ENCODE measurements around the gene NPAS3.

The NPAS3 gene

DNA sequence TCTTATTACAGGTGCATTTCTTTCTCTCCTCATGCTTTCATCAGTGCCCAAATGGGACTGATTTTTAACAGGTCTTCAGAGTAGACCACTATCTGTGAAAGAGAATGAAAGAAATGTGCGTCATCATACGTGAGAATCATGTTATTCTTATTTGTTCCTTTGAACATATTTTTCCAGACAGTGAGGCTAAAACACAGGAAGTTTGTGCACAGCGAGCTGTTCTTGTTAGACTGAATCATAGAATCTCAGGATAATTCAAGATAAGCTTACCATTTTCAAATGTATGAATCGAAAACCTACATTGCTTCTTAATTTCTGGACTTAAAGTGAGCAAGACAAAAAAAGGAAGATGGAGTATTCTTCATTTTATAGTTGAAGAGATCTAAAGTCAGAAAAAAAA lies 629.1 kb downstream of the NPAS3 start:
- Mint-ChIP-seq H3K36me3 (ENCODE audit: low read depth) (no peaks in the 10 kb centered on the region), H3K27ac (no peak overlapping the region), H3K9me3 (no peaks in the 10 kb centered on the region), H3K4me1 (ENCODE audit: low read depth) (no peaks in the 10 kb centered on the region), H3K27me3 (peaks cover 5% of the 10 kb centered on the region), H3K4me3 (no peak overlapping the region)
- no peak for DNase-seq

DNA sequence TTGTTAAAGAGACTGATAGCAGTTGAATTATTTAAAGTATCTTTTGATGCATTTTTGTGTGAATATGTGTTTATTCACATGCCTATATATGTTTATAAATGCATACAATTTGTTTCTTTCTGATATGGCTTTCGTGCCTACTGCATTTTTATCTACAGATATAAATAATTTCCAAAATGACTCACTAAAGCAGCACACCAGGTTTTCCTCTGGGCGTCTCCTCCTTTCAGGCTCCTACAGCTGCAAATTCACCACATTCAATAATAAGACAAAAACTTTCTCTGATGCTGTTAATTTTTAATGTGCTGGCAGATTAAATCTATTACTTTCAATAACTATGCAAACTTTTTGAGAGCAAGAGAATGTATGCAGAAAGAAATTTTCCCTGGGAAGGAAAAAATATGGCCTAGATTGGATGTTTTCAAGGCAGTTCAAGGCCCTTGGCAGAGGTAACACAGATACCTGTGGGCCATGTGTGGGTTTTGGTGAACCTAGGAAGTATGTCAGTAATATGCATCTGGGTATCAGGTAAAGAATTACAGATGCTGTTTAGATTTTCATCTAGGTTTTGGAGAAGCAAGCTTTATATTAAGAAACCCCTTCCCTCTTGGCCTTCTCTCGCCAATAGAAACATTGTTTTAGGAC lies 630.4 kb downstream of the NPAS3 start:
- H3K27me3 Mint-ChIP-seq: peaks cover 5% of the 10 kb centered on the region
- H3K27ac Mint-ChIP-seq: no peak overlapping the region
- no peaks in the 10 kb centered on the region for H3K9me3 Mint-ChIP-seq
- DNase-seq: no peak
- H3K4me1 Mint-ChIP-seq (ENCODE audit: low read depth): no peaks in the 10 kb centered on the region
- no peaks in the 10 kb centered on the region for H3K36me3 Mint-ChIP-seq (ENCODE audit: low read depth)
- H3K4me3 Mint-ChIP-seq: no peak overlapping the region

DNA sequence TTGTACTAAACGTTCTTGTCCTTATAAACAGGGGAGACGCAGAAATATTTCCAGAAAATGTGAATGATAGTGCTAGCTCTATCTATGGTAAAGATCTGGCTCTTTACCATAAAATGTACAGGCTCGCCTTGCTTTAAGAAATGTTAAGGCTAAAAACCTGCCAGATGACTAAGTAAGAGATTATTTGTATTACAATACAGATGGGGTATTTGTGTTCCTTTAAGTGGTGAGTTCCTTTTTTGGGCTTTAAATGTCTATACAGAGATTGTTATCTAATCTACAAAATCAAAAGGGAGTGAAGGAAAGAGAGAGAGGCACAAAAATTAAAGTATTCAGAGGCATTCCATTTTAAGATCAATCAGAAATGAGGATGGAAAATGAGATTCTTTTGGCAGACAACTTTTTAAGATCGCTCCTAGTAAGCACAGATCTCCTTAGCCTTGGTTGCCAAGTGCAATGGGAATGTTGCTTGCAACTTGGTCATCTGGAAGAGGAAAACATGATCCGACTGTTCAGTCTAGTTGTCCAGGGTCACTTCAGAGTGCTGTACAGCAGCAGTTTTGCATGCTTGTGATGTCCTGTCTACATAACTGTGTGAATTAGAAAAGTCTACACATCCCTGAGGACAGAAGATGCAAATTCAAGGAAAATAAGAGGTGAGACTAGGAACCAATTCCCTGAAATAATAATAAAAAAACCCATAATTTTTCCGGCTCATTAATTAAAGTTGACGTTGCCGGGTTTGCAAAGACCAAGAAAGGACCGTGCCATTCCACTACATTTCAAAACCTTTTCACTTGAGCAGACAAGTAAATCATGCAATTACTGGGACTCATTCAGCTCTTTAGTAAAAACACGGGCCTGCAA lies 631.4 kb downstream of the NPAS3 start:
- DNase-seq: no peak

DNA sequence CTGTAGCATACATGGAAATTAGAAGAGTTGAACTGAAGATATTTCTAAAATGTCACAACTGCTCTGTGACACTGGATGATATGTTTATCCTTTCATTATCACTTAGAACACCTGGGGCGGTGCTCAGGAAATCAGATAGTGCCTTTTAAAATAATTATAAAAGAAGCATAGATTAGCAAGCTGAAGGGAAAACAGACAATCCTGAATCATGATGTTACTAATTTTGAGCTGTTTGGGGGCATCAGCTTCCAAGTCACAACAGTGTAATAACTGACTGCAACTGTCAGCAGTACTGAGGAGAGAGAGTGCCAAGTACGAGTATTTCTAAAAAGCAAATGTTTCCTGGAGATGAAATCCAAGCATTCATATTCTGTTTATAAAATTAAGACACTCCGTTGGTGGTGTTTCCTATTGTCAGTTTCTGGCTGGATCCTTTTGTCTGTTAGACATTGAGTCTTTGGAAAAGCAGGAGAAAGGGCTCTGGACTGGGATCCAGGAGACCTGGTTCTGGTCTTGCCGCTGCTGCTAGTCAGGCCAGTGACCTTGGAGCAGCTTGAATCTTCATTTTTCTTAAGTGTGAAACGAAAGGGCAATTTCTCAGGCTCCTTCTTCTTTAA lies 632.1 kb downstream of the NPAS3 start:
- no peaks in the 10 kb centered on the region for H3K36me3 Mint-ChIP-seq (ENCODE audit: low read depth)
- no peak overlapping the region for H3K27ac Mint-ChIP-seq
- no peaks in the 10 kb centered on the region for H3K4me1 Mint-ChIP-seq (ENCODE audit: low read depth)
- H3K9me3 Mint-ChIP-seq: no peaks in the 10 kb centered on the region
- peaks cover 5% of the 10 kb centered on the region for H3K27me3 Mint-ChIP-seq
- no peak overlapping the region for H3K4me3 Mint-ChIP-seq
- DNase-seq: no peak

More for the DNA sequence above, 631.4 kb downstream of the NPAS3 start:
- peaks cover 5% of the 10 kb centered on the region for H3K27me3 Mint-ChIP-seq
- no peak overlapping the region for H3K4me3 Mint-ChIP-seq
- H3K27ac Mint-ChIP-seq: no peak overlapping the region
- no peaks in the 10 kb centered on the region for H3K4me1 Mint-ChIP-seq (ENCODE audit: low read depth)
- H3K9me3 Mint-ChIP-seq: no peaks in the 10 kb centered on the region
- no peaks in the 10 kb centered on the region for H3K36me3 Mint-ChIP-seq (ENCODE audit: low read depth)

DNA sequence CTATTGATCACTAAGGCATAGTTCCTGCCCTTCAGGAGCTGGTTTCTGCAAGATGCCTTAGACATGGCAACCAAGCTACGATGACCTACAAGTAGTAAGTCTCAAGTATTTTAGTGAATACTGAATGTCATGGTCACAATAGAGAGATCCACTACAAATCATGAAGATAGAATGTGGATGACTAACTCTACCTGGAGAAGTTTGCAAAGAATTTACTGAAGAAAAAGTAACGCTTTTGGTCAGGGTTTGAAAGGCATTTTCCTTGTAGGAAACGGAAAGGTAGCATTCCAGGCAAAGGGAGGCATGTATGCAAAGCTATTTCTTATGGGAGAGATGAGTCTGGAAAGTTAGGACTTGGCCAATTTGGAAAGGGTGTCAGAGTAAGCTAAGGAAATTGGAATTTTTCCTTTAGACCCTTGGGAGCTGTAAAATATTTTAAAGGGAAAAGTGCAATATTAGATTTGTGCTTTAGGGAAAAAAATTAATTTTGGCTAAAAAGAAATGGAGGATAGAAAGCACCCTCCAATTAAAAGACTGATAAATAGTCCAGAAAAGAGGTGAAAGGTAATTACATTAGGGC lies 634.7 kb downstream of the NPAS3 start:
- H3K36me3 Mint-ChIP-seq (ENCODE audit: low read depth): no peaks in the 10 kb centered on the region
- no peak for DNase-seq
- no peak overlapping the region for H3K4me3 Mint-ChIP-seq
- H3K27ac Mint-ChIP-seq: no peak overlapping the region
- H3K4me1 Mint-ChIP-seq (ENCODE audit: low read depth): no peaks in the 10 kb centered on the region
- H3K27me3 Mint-ChIP-seq: peaks cover 5% of the 10 kb centered on the region
- H3K9me3 Mint-ChIP-seq: no peaks in the 10 kb centered on the region

DNA sequence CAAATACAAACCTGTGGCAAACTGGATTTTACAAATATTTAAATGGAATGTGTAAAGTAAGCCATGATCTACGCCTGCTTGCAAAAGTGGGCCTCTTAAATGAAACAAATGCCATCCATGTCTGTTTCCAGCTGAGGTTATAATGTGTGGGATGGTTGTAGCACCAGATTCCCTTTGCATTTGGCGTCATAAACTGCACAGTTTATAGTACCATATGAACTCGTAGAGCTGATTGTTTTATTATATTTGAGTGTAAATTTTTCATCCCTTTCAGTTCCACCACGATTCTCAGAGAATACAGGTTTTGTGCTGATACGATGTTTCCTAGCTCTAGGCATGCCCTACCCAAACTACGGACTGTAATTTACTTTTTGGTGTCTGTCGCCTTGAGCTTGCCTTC lies 637.3 kb downstream of the NPAS3 start:
- H3K4me1 Mint-ChIP-seq (ENCODE audit: low read depth): no peaks in the 10 kb centered on the region

DNA sequence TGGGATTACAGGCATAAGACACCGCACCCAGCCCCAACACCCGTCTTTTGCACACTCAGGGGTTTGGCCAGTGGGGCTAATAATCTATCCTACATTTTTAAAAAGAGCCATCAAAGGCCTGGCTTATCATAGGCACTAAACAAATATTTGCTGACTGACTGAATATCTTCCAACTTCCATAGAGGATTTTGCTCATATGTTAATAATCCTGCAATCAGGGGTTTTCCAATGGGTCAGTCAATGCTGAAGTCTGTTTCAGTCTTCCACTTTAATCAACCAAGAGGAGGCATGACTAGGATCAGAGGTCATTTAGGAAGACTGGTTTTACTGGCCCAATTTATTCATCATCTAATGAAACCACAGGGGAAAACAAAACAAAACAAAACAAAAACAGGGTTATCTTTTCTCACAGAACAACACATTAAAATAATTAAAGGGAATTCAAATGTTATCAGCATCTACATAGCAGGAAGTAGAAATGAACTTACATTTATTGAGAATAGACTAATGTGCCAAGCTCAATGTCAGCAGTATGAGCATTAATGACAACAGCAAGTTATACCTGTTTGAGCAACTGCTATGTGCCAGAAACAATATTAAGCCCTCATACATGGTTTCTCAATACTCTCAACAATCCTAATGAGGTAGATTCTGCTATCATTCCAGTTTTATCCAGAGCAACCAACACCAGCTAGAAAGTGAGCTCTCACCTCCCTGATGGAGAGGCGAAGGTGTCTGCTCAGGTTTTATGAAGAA lies 640.0 kb downstream of the NPAS3 start:
- Mint-ChIP-seq H3K9me3 (no peaks in the 10 kb centered on the region), H3K27me3 (no peaks in the 10 kb centered on the region), H3K27ac (no peak overlapping the region), H3K4me3 (no peak overlapping the region), H3K36me3 (ENCODE audit: low read depth) (no peaks in the 10 kb centered on the region), H3K4me1 (ENCODE audit: low read depth) (no peaks in the 10 kb centered on the region)
- DNase-seq: no peak

More for the DNA sequence above, 637.3 kb downstream of the NPAS3 start:
- H3K36me3 Mint-ChIP-seq (ENCODE audit: low read depth): no peaks in the 10 kb centered on the region
- H3K9me3 Mint-ChIP-seq: no peaks in the 10 kb centered on the region
- H3K4me3 Mint-ChIP-seq: no peak overlapping the region
- no peak for DNase-seq
- no peak overlapping the region for H3K27ac Mint-ChIP-seq
- H3K27me3 Mint-ChIP-seq: no peaks in the 10 kb centered on the region

DNA sequence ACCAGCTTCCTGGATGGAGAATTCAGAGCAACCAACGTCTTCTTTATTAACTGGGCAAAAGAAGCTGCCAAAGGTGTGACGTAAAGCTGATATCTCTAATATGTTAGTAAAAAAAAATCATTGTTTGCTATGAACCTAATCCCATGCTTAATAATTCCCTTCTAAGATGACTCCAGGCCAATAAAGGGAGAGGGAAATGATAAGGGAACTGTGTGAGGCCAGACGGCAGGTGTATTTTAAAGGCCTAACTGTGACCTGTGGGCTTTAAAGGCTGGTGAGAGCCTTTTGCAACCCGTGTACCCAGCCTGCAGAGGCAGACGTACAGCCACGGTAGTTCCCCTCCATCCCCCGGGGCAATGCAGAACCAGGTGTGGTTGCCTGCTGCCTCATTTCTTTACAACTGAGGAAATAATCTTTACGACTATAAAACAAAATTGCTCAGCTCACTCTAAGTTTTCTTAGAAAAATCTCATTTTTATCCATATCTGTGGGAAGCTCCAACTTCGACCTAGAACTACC lies 641.6 kb downstream of the NPAS3 start:
- H3K9me3 Mint-ChIP-seq: no peaks in the 10 kb centered on the region
- no peak overlapping the region for H3K4me3 Mint-ChIP-seq
- no peak overlapping the region for H3K27ac Mint-ChIP-seq
- no peaks in the 10 kb centered on the region for H3K36me3 Mint-ChIP-seq (ENCODE audit: low read depth)
- no peaks in the 10 kb centered on the region for H3K27me3 Mint-ChIP-seq
- DNase-seq: no peak
- no peaks in the 10 kb centered on the region for H3K4me1 Mint-ChIP-seq (ENCODE audit: low read depth)

DNA sequence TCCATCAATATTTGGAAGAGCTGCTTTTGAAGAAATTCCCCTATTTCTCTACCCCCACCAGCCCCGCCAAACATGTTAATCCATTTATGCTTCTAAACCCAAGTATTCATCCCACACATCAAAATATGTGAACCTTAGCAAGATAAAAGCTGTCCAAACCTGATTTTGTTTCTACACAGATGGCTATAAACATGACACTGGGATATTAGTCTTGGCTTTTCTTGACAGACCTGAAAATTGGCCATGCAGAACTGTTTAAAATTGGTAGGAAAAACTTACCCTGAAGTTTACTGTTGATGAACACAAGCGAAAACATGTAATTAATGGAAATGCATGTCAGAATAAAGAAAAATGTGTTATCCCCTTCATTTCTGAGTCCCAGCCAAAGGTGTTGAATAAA lies 642.2 kb downstream of the NPAS3 start:
- H3K9me3 Mint-ChIP-seq: no peaks in the 10 kb centered on the region
- no peak overlapping the region for H3K4me3 Mint-ChIP-seq
- H3K36me3 Mint-ChIP-seq (ENCODE audit: low read depth): no peaks in the 10 kb centered on the region
- H3K27ac Mint-ChIP-seq: no peak overlapping the region
- no peaks in the 10 kb centered on the region for H3K4me1 Mint-ChIP-seq (ENCODE audit: low read depth)
- no peaks in the 10 kb centered on the region for H3K27me3 Mint-ChIP-seq
- no peak for DNase-seq

DNA sequence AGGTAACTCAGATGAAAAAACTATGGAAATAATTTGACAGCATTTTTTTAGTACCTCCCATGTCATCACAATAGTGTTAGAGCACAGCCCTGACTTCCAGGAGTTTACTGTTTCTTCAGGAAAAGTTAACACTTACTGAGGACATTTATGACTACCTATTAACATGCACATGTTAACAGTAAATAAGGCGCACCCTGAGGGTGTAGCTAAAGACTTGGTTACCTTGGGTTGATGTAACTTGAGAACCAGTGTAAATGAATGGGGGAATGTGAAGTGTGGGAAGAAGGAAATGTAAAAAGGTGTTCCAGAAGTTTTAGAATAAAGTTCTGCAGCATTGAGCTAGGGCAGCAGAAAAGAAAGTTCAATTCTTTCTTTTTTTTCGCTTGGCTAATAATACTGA lies 646.0 kb downstream of the NPAS3 start:
- Mint-ChIP-seq H3K27me3 (no peaks in the 10 kb centered on the region), H3K4me1 (ENCODE audit: low read depth) (no peaks in the 10 kb centered on the region), H3K36me3 (ENCODE audit: low read depth) (no peaks in the 10 kb centered on the region), H3K27ac (no peak overlapping the region), H3K9me3 (no peaks in the 10 kb centered on the region), H3K4me3 (no peak overlapping the region)
- DNase-seq: no peak

DNA sequence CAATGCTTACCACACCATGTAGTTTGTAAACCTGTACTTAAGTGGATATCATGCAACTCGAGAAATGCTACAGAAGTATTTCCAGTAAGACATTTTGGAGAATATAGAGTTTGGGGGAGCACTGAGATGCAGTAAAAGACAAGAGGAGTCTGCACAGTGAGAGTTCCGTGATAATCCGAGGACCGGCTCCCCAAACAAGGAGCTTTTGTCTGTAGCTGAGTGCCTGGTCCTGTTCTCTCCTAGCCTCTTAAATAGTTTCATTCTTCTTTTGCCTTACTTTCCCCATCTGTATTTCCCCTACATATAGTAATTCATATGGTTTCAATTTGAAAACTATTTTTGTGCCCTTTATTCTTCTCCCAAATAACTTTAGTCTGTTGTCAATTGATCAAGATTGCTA lies 648.1 kb downstream of the NPAS3 start:
- no peaks in the 10 kb centered on the region for H3K9me3 Mint-ChIP-seq
- no peaks in the 10 kb centered on the region for H3K36me3 Mint-ChIP-seq (ENCODE audit: low read depth)
- no peaks in the 10 kb centered on the region for H3K4me1 Mint-ChIP-seq (ENCODE audit: low read depth)
- no peak overlapping the region for H3K4me3 Mint-ChIP-seq
- H3K27me3 Mint-ChIP-seq: no peaks in the 10 kb centered on the region
- no peak for DNase-seq
- no peak overlapping the region for H3K27ac Mint-ChIP-seq

DNA sequence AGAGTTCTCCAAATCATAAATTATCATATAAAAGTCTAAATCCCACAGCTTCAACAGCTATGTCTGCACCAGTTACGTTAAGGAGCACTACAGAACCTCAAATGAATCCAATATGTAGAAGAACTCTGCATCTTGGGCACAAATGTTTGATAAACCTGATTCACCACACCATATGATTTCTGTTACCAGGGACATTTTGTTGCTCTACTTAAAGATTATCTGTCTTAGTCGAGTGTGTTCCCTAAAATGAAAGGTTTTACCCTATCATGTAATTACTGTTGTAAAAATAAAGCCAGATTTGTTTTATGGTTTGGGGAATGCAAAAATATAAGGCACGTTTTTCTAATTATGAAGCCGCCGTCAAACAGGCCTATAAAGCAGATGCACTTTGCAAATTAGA lies 649.1 kb downstream of the NPAS3 start:
- Mint-ChIP-seq H3K4me3 (no peak overlapping the region), H3K27ac (no peak overlapping the region), H3K27me3 (no peaks in the 10 kb centered on the region), H3K4me1 (ENCODE audit: low read depth) (no peaks in the 10 kb centered on the region), H3K9me3 (no peaks in the 10 kb centered on the region), H3K36me3 (ENCODE audit: low read depth) (no peaks in the 10 kb centered on the region)
- no peak for DNase-seq

DNA sequence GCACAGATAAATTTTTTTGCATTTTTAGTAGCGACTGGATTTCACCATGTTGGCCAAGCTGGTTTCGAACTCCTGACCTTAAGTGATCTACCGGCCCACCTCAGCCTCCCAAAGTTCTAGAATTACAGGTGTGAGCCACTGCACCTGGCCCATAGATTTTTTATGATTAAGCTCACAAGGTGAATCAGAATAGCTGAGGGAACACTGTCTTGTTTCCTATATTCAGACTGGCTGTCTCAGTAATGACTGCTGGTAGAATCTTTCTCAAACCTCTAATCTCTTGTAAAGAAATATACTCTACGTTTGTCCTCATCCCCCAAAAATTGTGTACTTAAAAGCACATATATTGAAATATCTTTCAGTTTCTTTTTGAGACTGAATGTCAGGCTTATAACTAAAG lies 650.1 kb downstream of the NPAS3 start:
- no peak overlapping the region for H3K4me3 Mint-ChIP-seq
- no peaks in the 10 kb centered on the region for H3K4me1 Mint-ChIP-seq (ENCODE audit: low read depth)
- DNase-seq: no peak
- H3K9me3 Mint-ChIP-seq: no peaks in the 10 kb centered on the region
- no peaks in the 10 kb centered on the region for H3K36me3 Mint-ChIP-seq (ENCODE audit: low read depth)
- no peak overlapping the region for H3K27ac Mint-ChIP-seq
- H3K27me3 Mint-ChIP-seq: no peaks in the 10 kb centered on the region

DNA sequence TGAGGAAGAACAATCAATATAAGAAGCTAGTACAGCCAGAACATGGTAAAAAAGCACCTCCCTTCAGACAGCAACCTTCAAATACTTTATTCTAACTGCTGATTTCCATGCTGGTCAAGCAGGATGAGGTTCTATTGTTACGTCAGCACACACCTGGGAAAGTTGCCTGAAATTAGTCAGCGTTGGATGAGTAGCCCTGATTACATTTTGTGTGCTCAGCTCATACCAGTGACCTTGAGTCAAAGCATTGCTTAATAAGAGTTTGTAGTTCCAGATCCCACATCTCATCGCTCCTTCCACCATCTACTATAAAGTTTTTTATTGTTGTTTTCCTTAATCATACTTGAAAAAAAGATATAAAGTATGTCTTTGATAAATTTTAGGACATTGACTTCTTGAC lies 650.7 kb downstream of the NPAS3 start:
- Mint-ChIP-seq H3K36me3 (ENCODE audit: low read depth) (no peaks in the 10 kb centered on the region), H3K4me3 (no peak overlapping the region), H3K9me3 (no peaks in the 10 kb centered on the region), H3K27ac (no peak overlapping the region), H3K4me1 (ENCODE audit: low read depth) (no peaks in the 10 kb centered on the region), H3K27me3 (no peaks in the 10 kb centered on the region)
- no peak for DNase-seq
